ENCODE data around the gene ATF5.
"Not testable (repeated sequence)": the region's sequence is repeated elsewhere in the genome, so short reads cannot be mapped to it uniquely, and the experiment has no call there.

ATF5 gene

GRCh38 chr19:49932731-49933131, 3.7 kb downstream of the ATF5 start:
- H3K27ac ChIP-seq, result no peak overlapping the region
- TF ChIP-seq CTCF (conservative IDR thresholded peaks at IDR 0.05), result no peak

- no peak for TF ChIP-seq CTCF (conservative IDR thresholded peaks at IDR 0.05)
- H3K27ac ChIP-seq, result no peak overlapping the region
Measured at GRCh38 chr19:49933643-49934042, 4.6 kb downstream of the ATF5 start.

- H3K27ac ChIP-seq, result no peak overlapping the region
- TF ChIP-seq CTCF (conservative IDR thresholded peaks at IDR 0.05), result no peak
Measured at GRCh38 chr19:49936549-49936948, 7.5 kb downstream of the ATF5 start.

GRCh38 chr19:49937750-49938381, 8.9 kb downstream of the ATF5 start:
- TF ChIP-seq CTCF (conservative IDR thresholded peaks at IDR 0.05), result peak; percentile 99
- H3K27ac ChIP-seq, result peak overlapping the region; percentile 28; the same call in 1 of the 2 replicates

- no peak for TF ChIP-seq CTCF (conservative IDR thresholded peaks at IDR 0.05)
- no peak overlapping the region for H3K27ac ChIP-seq
Measured at GRCh38 chr19:49938662-49939061, 9.7 kb downstream of the ATF5 start.

- TF ChIP-seq CTCF (conservative IDR thresholded peaks at IDR 0.05), result peak; percentile 28; the same call in 1 of the 2 replicates
- H3K27ac ChIP-seq, result no peak overlapping the region
Measured at GRCh38 chr19:49939721-49940481, 10.9 kb downstream of the ATF5 start.

- H3K27ac ChIP-seq, result no peak overlapping the region
- TF ChIP-seq CTCF (conservative IDR thresholded peaks at IDR 0.05), result no peak
Measured at GRCh38 chr19:49940482-49940791, 11.4 kb downstream of the ATF5 start.

GRCh38 chr19:49944567-49944966, 15.6 kb downstream of the ATF5 start:
- not testable (repeated sequence) for H3K27ac ChIP-seq
